ENCODE measurements around the gene FDX2.
A peak's percentile ranks its signal among the peaks of the same experiment; 100 is the strongest.

FDX2 gene

DNA sequence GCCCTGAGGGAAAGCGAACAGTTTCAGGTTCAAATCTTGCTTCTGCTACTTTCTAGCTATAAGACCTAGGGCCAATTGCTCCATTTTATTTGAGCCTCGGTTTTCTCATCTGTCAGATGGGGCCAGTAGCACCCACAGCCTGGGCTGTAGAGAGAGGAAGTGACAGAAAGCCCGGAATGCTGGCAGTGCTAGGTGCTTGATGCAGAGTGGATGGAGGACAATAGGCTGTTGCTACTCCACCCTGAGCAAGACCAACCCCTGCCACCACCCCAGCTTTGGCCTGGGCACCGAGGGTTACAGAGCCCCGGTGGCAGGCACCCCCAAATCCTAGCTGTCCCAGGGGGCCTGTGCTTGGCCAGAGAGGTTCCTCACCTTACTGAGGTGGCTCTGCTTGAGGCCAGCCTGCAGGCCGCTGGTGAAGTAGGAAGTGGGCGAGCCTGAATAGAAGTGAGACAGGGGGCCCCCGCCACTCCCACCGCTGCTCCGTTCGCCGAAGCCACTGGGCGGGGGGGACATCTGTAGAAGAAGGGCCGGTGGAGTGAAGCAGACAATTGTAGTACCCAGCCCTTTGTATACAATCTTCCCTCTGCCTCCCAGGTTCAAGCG lies 2.1 kb upstream of the FDX2 start:
- H3K4me3 ChIP-seq (ENCODE audit: low read depth, low read length), result no peak overlapping the region
- TF ChIP-seq, protein P1, sequence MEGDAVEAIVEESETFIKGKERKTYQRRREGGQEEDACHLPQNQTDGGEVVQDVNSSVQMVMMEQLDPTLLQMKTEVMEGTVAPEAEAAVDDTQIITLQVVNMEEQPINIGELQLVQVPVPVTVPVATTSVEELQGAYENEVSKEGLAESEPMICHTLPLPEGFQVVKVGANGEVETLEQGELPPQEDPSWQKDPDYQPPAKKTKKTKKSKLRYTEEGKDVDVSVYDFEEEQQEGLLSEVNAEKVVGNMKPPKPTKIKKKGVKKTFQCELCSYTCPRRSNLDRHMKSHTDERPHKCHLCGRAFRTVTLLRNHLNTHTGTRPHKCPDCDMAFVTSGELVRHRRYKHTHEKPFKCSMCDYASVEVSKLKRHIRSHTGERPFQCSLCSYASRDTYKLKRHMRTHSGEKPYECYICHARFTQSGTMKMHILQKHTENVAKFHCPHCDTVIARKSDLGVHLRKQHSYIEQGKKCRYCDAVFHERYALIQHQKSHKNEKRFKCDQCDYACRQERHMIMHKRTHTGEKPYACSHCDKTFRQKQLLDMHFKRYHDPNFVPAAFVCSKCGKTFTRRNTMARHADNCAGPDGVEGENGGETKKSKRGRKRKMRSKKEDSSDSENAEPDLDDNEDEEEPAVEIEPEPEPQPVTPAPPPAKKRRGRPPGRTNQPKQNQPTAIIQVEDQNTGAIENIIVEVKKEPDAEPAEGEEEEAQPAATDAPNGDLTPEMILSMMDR (IDR thresholded peaks at IDR 0.05; ENCODE audit: low read depth, low read length, missing control alignments), result no peak
- no peak for DNase-seq (ENCODE audit: low read depth)
- in situ Hi-C loops (cut with HindIII; ENCODE audit: low sequenced_read_pairs), result no loop called here

DNA sequence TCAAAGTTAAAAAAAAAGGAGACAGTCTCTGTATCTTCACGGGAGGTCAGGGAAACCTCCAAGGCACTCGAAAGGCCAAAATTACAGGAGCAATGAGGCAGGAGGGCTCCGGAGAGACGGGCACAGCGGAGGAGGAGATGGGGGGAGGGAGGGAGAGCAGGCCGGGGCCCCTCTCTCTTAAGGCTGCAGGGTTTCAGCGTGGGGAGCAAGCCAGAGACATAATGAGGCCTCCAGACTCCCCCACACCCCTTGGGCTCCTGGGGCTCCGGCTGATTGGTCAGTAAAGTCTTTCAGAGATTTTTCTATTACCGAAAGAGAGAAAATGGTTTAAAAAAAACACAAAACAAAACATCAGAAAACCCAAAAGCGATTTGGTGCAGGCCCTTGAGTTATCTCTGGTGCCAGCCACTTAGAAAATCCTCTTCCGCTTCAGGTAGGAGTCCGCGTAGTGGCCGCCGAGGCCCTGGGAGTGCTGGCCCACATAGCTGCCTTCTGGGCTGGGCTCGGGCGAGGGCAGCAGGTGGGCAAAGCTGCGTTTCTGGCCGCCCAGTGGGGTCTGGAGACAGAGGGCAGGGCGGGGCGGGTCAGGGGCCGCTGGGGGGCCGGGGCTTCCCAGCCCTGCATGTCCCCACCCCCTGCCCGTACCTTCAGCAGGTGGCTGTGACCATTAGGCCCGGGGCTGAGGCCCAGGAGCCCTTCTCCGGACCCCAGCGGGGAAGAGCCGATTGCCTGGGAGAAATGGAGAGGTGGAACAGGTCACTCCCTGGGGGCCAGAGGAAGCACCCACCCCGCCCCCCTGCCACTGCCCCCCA lies 1.4 kb upstream of the FDX2 start:
- in situ Hi-C loops (cut with HindIII; ENCODE audit: low sequenced_read_pairs), result no loop called here
- no peak for DNase-seq (ENCODE audit: low read depth)
- TF ChIP-seq, protein P1 (IDR thresholded peaks at IDR 0.05; ENCODE audit: low read depth, low read length, missing control alignments), result no peak
- no peak overlapping the region for H3K4me3 ChIP-seq (ENCODE audit: low read depth, low read length)

- peak overlapping the region; percentile 81 for H3K4me3 ChIP-seq (ENCODE audit: low read depth, low read length)
- in situ Hi-C loops (cut with HindIII; ENCODE audit: low sequenced_read_pairs), result no loop called here
- no peak for DNase-seq (ENCODE audit: low read depth)
- TF ChIP-seq, protein P1 (IDR thresholded peaks at IDR 0.05; ENCODE audit: low read depth, low read length, missing control alignments), result no peak
Observed at GRCh38 chr19:10316229-10317044, 622 bp upstream of the FDX2 start.

GRCh38 chr19:10309423-10309822 lies 6.4 kb downstream of the FDX2 start, which contains the start of gene ZGLP1:
Gene ZGLP1 (minus strand): TSS chr19:10309815.
- no peak for DNase-seq (ENCODE audit: low read depth)
- H3K4me3 ChIP-seq (ENCODE audit: low read depth, low read length), result no peak within 1 kb of the TSS
- TF ChIP-seq, protein P1 (IDR thresholded peaks at IDR 0.05; ENCODE audit: low read depth, low read length, missing control alignments), result no peak
- in situ Hi-C loops (cut with HindIII; ENCODE audit: low sequenced_read_pairs), result no loop called here

DNA sequence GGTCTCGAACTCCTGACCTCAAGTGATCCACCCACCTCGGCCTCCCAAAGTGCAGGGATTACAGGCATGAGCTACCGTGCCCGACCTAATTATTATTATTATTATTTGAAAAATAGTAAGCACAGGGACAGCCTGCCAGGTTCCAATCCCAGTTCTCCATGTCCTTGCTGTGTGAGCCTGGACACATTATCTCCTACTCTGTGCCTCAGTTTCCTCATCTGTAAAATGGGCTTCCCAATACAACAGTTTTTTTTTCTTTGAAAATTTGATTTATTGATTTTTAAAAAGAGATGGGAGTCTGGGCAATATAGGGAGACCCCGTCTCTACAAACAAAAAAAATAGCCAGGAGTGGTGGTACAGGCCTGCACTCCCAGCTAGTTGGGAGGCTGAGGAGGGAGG lies 9.5 kb downstream of the FDX2 start:
- no peak overlapping the region for H3K4me3 ChIP-seq (ENCODE audit: low read depth, low read length)
- TF ChIP-seq, protein P1 (IDR thresholded peaks at IDR 0.05; ENCODE audit: low read depth, low read length, missing control alignments), result no peak
- DNase-seq (ENCODE audit: low read depth), result no peak
- in situ Hi-C loops (cut with HindIII; ENCODE audit: low sequenced_read_pairs), result no loop called here

GRCh38 chr19:10305139-10305806 lies 10.5 kb downstream of the FDX2 start:
- DNase-seq (ENCODE audit: low read depth), result no peak

More at GRCh38 chr19:10305139-10305806, 10.5 kb downstream of the FDX2 start:
- in situ Hi-C loops (cut with HindIII; ENCODE audit: low sequenced_read_pairs), result no loop called here
- TF ChIP-seq, protein P1 (IDR thresholded peaks at IDR 0.05; ENCODE audit: low read depth, low read length, missing control alignments), result no peak
- no peak overlapping the region for H3K4me3 ChIP-seq (ENCODE audit: low read depth, low read length)

All from astrocyte of the cerebellum (primary cell).